ENCODE measurements around the gene QRFP. TPM values are rescaled to one million over a fixed set of nuclear protein-coding genes. Genes with fewer than 3 reads are reported as not detected.

The QRFP gene, protein sequence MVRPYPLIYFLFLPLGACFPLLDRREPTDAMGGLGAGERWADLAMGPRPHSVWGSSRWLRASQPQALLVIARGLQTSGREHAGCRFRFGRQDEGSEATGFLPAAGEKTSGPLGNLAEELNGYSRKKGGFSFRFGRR
- not detected for total RNA-seq

DNA sequence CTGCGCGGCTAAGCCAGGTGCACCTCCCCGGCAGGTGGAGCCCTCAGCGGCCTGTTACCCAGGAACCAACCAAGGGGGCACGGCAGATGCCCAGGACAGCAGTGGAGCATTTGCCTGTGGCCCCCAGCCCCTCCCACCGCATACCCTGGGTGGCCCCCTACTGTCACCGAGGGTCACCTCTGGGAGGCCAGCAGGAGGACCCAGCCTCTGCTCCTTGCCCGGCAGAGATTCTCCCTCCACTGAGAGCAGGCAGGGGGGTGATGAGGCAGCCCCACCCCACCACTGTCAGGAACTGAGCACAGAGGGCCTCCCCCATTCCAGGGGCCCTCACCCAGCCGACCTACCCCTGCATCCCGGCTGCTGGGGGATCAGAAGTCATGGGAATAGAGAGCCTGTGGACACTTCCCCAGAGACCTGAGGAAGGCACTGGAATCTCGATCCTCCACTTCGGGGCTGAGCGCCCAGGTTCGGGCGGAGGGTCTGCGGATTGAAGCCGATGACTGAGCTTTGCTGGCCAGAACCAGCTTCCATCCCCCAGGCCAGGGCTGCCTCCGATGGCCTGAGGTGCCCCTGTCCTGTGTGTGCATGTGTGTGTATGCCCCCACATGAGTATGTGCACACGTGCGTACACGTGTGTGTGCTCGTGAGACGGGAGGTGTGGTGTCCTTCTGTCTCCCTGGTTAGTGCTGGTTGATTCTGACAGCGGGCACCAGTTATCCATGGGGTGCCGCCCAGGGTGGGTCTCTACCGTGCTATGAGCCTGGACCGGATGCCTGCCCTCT, at the start of gene QRFP:
QRFP (minus strand) TSS at position 580 of the 782 bp plus-strand sequence. CDS start 2,974 bp downstream, outside the sequence.
- H3K27ac Mint-ChIP-seq: peak within 1 kb of the TSS in 1 of 2 donors; percentile 36
- no peak for ATAC-seq
- DNase-seq (ENCODE audit: low spot score in 2 of 2): no peak
- no peaks in the 10 kb centered on the region for H3K36me3 Mint-ChIP-seq
- no peaks in the 10 kb centered on the region for H3K9me3 Mint-ChIP-seq

DNA sequence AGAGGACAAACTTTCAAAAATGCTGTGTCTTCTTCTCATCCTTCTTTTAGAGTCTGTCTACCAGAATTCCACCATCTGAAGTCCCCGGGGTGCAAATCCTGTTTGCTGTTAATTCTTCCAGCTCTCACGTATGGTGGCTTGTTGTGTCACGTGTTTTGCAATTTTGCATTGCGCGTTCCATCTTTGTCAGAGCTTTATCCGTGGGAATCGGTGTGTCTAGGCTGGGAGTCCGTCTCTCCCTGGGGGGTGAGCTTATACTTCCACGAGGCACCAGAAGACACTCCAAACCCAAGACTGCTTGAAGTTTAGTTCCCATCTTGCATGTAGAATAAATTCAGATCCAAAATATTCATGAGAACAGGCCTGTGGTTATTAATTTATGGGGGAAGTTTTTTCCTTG, 48.6 kb upstream of the QRFP start:
- DNase-seq (ENCODE audit: low spot score in 2 of 2): no peak
- no peak for ATAC-seq
- H3K27ac Mint-ChIP-seq: no peak overlapping the region
- H3K36me3 Mint-ChIP-seq: no peaks in the 10 kb centered on the region
- H3K9me3 Mint-ChIP-seq: peaks cover 0 to 3% of the 10 kb centered on the region in 2 donors

GRCh38 chr9:130944510-130945058, 48.0 kb upstream of the QRFP start:
- no peak for ATAC-seq
- no peak for DNase-seq (ENCODE audit: low spot score in 2 of 2)

DNA sequence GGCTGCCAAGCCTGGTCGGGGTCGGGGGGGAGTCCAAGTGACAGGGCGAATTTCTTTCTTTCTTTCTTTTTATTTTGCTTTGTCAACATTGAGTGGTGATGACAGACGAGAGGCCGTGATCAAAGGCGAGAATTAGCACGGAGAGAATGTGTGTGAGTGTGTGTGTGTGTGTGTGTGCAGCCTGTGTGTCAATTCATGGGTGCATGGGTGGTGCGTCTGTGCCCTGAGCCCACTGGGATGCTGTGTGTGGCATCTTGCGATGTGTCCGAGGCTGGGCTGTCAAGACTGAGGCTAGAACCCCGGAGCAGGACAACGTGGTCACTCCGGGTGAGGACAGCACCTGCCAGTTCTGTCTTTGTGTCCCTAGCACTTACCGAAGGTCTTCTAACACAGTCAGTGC, 47.2 kb upstream of the QRFP start:
- Mint-ChIP-seq H3K9me3 (no peaks in the 10 kb centered on the region), H3K27ac (no peak overlapping the region), H3K36me3 (no peaks in the 10 kb centered on the region)
- ATAC-seq: no peak
- no peak for DNase-seq (ENCODE audit: low spot score in 2 of 2)

More at GRCh38 chr9:130944510-130945058, 48.0 kb upstream of the QRFP start:
- no peaks in the 10 kb centered on the region for H3K9me3 Mint-ChIP-seq
- H3K36me3 Mint-ChIP-seq: no peaks in the 10 kb centered on the region
- no peak overlapping the region for H3K27ac Mint-ChIP-seq

GRCh38 chr9:130943221-130943620, 46.6 kb upstream of the QRFP start:
- ATAC-seq (no peak), DNase-seq (ENCODE audit: low spot score in 2 of 2) (no peak)
- no peaks in the 10 kb centered on the region for H3K36me3 Mint-ChIP-seq
- H3K27ac Mint-ChIP-seq: no peak overlapping the region
- no peaks in the 10 kb centered on the region for H3K9me3 Mint-ChIP-seq

- DNase-seq (ENCODE audit: low spot score in 2 of 2) (no peak), ATAC-seq (no peak)
- H3K9me3 Mint-ChIP-seq: no peaks in the 10 kb centered on the region
- no peak overlapping the region for H3K27ac Mint-ChIP-seq
- no peaks in the 10 kb centered on the region for H3K36me3 Mint-ChIP-seq
These were observed 46.1 kb upstream of the QRFP start for GRCh38 chr9:130942679-130943078.

DNA sequence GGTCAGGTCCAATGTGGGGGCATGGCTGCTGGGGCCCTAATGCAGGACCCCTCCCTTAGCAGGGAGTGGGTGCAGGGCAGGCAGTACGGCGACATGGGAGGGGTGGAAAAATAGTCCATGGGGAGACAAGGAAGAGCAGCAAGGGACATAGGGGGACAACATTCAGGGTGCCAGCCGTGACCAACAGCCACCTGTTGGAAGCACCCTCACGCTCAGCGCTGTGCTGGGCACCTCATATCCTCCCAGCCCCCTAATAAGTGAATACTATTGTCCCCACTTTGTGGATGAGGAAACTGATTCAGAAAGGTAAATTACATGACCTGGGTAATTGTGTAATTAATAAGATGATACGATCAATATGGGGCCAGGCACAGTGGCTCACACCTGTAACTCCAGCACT, 45.5 kb upstream of the QRFP start:
- H3K9me3 Mint-ChIP-seq: no peaks in the 10 kb centered on the region

GRCh38 chr9:130940693-130941576, 44.3 kb upstream of the QRFP start:
- Mint-ChIP-seq H3K9me3 (no peaks in the 10 kb centered on the region), H3K36me3 (no peaks in the 10 kb centered on the region), H3K27ac (no peak overlapping the region)
- DNase-seq (ENCODE audit: low spot score in 2 of 2) (peak; percentile 70 to 82), ATAC-seq (peak; percentile 80 to 88)

More for the DNA sequence above, 45.5 kb upstream of the QRFP start:
- DNase-seq (ENCODE audit: low spot score in 2 of 2): no peak
- ATAC-seq: no peak
- Mint-ChIP-seq H3K36me3 (no peaks in the 10 kb centered on the region), H3K27ac (no peak overlapping the region)

- H3K27ac Mint-ChIP-seq: no peak overlapping the region
- no peak for DNase-seq (ENCODE audit: low spot score in 2 of 2)
- no peaks in the 10 kb centered on the region for H3K36me3 Mint-ChIP-seq
- no peak for ATAC-seq
- H3K9me3 Mint-ChIP-seq: no peaks in the 10 kb centered on the region
These were observed 43.5 kb upstream of the QRFP start for GRCh38 chr9:130940027-130940549.

DNA sequence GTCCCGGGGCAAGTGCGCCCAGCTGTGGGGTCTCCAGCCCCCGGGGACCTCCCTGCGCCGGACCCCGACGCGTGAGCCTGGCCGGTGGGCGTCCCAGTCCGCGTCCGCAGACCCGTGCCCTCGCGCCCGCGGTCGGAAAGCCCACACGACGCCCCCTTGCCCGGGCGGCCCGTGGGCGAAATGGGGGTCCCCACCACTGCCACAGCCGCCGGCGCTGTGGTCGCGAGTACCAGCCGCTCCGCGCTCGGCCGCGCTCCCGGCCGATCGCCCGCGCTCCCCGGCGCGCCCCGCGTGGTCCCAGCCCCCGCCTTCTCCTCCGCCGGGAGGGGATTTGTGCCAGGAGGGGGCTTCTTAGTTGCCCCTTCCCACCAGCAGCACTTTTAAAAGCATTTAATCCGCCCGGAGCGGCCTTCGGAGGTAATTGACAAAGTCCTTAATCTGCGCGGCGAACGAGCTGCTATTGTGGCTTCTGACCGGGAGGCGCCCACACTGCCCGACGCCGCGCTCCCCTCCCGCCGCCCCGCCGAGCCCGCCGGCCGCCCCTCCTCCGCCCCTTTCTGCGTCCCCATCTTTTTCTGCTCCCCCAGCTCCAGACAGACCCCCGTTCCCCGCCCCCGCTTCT, 42.9 kb upstream of the QRFP start:
- Mint-ChIP-seq H3K27ac (no peak overlapping the region), H3K36me3 (no peaks in the 10 kb centered on the region), H3K9me3 (no peaks in the 10 kb centered on the region)
- DNase-seq (ENCODE audit: low spot score in 2 of 2): no peak
- ATAC-seq: no peak

- Mint-ChIP-seq H3K27ac (no peak within 1 kb of the TSS), H3K9me3 (no peaks in the 10 kb centered on the region), H3K36me3 (no peaks in the 10 kb centered on the region)
- DNase-seq (ENCODE audit: low spot score in 2 of 2): peak in 1 of 2 donors; percentile 55
- ATAC-seq: peak in 1 of 2 donors; percentile 66
These were observed 42.2 kb upstream of the QRFP start, which contains the start of gene FIBCD1 for GRCh38 chr9:130938652-130939404. FIBCD1 (minus strand) TSS chr9:130939247; CDS start chr9:130938607, 640 bp downstream.

DNA sequence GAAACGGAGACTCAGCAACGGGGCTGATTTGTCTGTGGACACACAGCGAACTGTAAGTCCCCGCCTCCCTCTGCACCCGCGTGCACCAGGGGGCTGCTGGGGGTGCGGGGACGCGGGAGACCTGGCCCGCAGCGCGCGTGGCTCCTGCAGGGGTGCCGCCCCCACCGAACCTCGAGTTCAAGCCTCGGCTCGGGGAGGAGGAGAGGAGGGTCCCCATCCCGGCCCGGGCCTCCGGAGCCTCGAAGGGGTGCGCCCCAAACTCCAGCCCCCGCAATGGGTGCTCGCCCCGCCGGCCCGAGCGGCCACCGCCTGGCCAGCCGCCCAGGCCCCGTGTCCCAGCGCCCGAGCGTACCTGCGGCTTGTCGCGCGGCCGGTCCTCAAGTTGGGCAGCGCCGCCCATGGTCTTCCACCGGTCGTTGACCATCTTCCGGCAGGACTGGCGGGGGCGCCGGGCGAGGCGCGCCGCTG, 41.6 kb upstream of the QRFP start:
- no peaks in the 10 kb centered on the region for H3K36me3 Mint-ChIP-seq
- H3K9me3 Mint-ChIP-seq: no peaks in the 10 kb centered on the region
- H3K27ac Mint-ChIP-seq: no peak overlapping the region
- no peak for ATAC-seq
- DNase-seq (ENCODE audit: low spot score in 2 of 2): no peak

DNA sequence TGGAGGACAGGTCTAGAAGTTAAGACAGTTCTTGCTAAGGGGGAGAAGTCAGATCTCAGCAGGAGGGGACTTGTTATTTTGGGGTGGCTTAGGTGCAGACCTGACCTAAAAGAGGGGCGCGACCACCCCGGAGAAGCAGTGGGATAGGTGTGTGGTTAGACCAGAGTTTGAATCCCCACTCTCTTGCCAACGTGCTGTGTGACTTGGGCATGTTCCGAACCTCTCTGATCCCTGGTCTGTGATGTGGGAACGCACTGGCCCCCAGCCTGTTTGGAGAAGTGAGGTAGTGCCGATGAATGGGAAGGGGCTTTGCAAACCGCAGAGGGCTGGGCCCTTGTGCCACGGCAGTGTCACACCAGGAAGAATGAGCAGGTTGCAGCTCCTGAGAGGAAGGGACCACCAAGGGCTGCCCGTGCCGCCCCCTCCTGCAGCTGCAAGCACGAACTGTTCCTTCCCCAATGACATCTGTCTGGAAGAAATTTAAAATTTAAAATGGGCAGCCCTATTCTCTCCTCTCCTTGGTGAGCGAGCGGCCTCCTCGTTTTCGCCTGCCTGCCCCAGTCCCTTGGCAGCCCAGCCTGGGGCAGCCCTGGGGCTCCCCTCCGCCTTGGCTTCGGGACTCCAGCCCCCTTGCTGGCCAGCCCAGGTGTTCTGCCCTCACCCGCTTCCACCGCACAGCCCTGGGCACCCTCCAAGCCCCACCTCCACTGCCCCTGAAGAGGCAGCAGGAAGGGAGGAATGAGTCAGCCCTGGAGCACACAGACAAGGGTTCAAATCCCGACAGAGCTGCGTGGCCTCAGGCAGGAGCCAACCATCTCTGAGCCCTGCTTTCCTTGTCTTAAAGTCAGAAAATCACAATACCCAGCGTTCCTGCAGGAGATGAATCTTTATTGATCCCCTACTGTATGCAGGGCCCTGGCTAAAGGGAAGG, 40.8 kb upstream of the QRFP start:
- Mint-ChIP-seq H3K9me3 (no peaks in the 10 kb centered on the region), H3K27ac (no peak overlapping the region), H3K36me3 (no peaks in the 10 kb centered on the region)
- DNase-seq (ENCODE audit: low spot score in 2 of 2) (no peak), ATAC-seq (no peak)

DNA sequence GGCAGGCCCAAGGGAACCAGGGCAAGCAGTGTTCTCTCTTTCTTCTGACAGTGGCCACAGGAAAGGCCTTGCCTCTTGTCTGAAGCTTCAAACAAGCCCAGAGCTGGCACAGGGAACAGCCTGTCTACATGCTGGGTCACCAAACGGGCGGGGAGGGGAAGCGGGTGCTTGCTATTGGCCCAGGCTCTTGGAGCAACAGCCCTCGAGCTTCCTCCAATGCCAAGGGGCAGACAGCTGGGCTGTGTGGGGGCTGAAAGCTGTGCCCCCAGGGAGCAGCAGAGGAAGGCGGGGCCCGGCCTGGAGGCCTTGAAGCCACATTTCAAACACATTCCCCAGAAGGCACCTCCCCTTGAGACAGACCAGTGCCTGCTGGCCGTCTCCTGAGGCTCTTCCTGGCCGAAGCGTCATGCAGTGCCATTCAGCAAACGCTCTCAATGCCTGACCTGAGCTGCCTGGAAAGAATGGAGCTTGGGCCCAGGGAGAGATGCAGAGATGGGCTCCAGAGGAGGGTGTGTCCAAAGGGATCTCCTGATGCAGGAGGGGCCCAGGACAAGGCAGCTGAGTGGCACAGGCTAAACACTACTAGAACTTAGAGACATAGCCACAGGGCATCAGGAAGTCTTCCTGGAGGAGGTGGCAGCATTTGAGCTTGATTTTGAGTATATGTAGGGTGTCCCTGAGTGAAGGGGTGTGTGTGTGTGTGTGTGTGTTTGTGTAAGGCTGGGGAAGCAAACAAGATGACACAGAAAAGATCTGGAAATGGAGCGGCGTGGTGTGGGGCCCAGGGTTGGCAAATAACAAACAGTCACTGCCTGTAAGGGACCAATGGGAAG, 39.9 kb upstream of the QRFP start:
- Mint-ChIP-seq H3K27ac (no peak overlapping the region), H3K36me3 (no peaks in the 10 kb centered on the region), H3K9me3 (no peaks in the 10 kb centered on the region)
- ATAC-seq (no peak), DNase-seq (ENCODE audit: low spot score in 2 of 2) (no peak)
